Adrenal gland (tissue), 5 donors: ENCODE results near the gene SLC44A5.

ENCODE experiments used
- CTCF ChIP-seq, 6 experiments: fragments of 450-650 bp in 4 of 6; fragments of 200-600 bp in 2 of 6; sonication (generic) in 1 of 6; IDR thresholded peaks; 1 replicate in 5 of 6; 2 replicates in 1 of 6; pipeline versions ENCODE4 v1.5.1 to v1.8.0; 2016 to 2021; ENCODE audit warnings: antibody characterized with exemption in 6 of 6, mild to moderate bottlenecking in 2 of 6, moderate library complexity in 1 of 6
- POLR2A ChIP-seq, 2 donors: fragments of 450-650 bp; IDR thresholded peaks; one replicate each; pipeline ENCODE4 v1.6.1; 2017; ENCODE audit warnings: antibody characterized with exemption in 2 of 2, mild to moderate bottlenecking in 2 of 2, moderate library complexity in 1 of 2
- donor health status: DM: no; HTN: no; CAD: no.

GRCh38 chr1:75317976-75318375, 292.9 kb downstream of the SLC44A5 start:
- TF ChIP-seq CTCF (IDR thresholded peaks at IDR 0.05): no peak
- TF ChIP-seq POLR2A (IDR thresholded peaks at IDR 0.05): no peak
